Measurements from ENCODE around the gene EIF2S2.

EIF2S2 gene

GRCh38 chr20:34045294-34045693 lies 66.7 kb downstream of the EIF2S2 start:
- Histone ChIP-seq H3K27me3 (ENCODE audit: insufficient read depth, poor library complexity, severe bottlenecking) (no peaks in the 10 kb centered on the region), H3K4me3 (replicated peaks; ENCODE audit: insufficient read depth, low read length) (no peak overlapping the region), H3K27ac (replicated peaks) (no peak overlapping the region)
- no peak for DNase-seq (ENCODE audit: low read depth in 1 of 2, low spot score in 1 of 2)
- TF ChIP-seq POLR2AphosphoS5 (IDR thresholded peaks at IDR 0.05; ENCODE audit: low read depth) (no peak), SPI1 (IDR thresholded peaks at IDR 0.05; ENCODE audit: borderline replicate concordance, low read depth) (no peak), CTCF (IDR thresholded peaks at IDR 0.05; ENCODE audit: insufficient read depth, low read length) (no peak), GABPA (IDR thresholded peaks at IDR 0.05; ENCODE audit: low read depth) (no peak)
- TF ChIP-seq, protein P1, sequence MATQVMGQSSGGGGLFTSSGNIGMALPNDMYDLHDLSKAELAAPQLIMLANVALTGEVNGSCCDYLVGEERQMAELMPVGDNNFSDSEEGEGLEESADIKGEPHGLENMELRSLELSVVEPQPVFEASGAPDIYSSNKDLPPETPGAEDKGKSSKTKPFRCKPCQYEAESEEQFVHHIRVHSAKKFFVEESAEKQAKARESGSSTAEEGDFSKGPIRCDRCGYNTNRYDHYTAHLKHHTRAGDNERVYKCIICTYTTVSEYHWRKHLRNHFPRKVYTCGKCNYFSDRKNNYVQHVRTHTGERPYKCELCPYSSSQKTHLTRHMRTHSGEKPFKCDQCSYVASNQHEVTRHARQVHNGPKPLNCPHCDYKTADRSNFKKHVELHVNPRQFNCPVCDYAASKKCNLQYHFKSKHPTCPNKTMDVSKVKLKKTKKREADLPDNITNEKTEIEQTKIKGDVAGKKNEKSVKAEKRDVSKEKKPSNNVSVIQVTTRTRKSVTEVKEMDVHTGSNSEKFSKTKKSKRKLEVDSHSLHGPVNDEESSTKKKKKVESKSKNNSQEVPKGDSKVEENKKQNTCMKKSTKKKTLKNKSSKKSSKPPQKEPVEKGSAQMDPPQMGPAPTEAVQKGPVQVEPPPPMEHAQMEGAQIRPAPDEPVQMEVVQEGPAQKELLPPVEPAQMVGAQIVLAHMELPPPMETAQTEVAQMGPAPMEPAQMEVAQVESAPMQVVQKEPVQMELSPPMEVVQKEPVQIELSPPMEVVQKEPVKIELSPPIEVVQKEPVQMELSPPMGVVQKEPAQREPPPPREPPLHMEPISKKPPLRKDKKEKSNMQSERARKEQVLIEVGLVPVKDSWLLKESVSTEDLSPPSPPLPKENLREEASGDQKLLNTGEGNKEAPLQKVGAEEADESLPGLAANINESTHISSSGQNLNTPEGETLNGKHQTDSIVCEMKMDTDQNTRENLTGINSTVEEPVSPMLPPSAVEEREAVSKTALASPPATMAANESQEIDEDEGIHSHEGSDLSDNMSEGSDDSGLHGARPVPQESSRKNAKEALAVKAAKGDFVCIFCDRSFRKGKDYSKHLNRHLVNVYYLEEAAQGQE (IDR thresholded peaks at IDR 0.05; ENCODE audit: insufficient replicate concordance, low read depth), result no peak

GRCh38 chr20:34043025-34043424 lies 69.0 kb downstream of the EIF2S2 start:
- no peak for DNase-seq (ENCODE audit: low read depth in 1 of 2, low spot score in 1 of 2)
- Histone ChIP-seq H3K4me3 (replicated peaks; ENCODE audit: insufficient read depth, low read length) (no peak overlapping the region), H3K27ac (replicated peaks) (no peak overlapping the region), H3K27me3 (ENCODE audit: insufficient read depth, poor library complexity, severe bottlenecking) (no peaks in the 10 kb centered on the region)
- no peak for TF ChIP-seq GABPA (IDR thresholded peaks at IDR 0.05; ENCODE audit: low read depth)
- no peak for TF ChIP-seq CTCF (IDR thresholded peaks at IDR 0.05; ENCODE audit: insufficient read depth, low read length)

- Histone ChIP-seq H3K4me3 (replicated peaks; ENCODE audit: insufficient read depth, low read length) (no peak overlapping the region), H3K27ac (replicated peaks) (no peak overlapping the region), H3K27me3 (ENCODE audit: insufficient read depth, poor library complexity, severe bottlenecking) (no peaks in the 10 kb centered on the region)
- DNase-seq (ENCODE audit: low read depth in 1 of 2, low spot score in 1 of 2), result no peak
- no peak for TF ChIP-seq CTCF (IDR thresholded peaks at IDR 0.05; ENCODE audit: insufficient read depth, low read length)
- no peak for TF ChIP-seq POLR2AphosphoS5 (IDR thresholded peaks at IDR 0.05; ENCODE audit: low read depth)
- no peak for TF ChIP-seq GABPA (IDR thresholded peaks at IDR 0.05; ENCODE audit: low read depth)
- no peak for TF ChIP-seq SPI1 (IDR thresholded peaks at IDR 0.05; ENCODE audit: borderline replicate concordance, low read depth)
- TF ChIP-seq, protein P1 (IDR thresholded peaks at IDR 0.05; ENCODE audit: insufficient replicate concordance, low read depth), result no peak
Observed at GRCh38 chr20:34042262-34042661, 69.8 kb downstream of the EIF2S2 start.

DNA sequence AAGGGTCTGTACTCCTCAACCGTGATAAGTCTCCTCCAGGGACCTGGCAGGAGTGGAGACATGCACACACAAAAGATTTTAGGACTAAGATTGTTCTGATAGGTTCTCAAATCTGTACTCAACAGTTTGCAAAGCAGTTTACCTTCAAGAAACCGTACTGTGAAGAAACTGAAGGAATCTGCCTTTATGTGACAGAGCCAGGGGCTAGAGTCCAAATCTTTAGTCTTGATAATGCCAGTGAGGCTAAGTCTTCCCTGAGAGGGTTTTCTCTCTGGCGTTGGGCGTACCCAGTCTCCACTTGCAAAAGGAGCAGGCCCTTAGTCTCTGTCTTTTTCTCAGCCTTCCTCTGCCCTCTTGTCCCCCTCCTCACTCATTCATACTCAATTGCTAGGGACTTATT lies 70.8 kb downstream of the EIF2S2 start:
- TF ChIP-seq POLR2AphosphoS5 (IDR thresholded peaks at IDR 0.05; ENCODE audit: low read depth) (no peak), GABPA (IDR thresholded peaks at IDR 0.05; ENCODE audit: low read depth) (no peak), SPI1 (IDR thresholded peaks at IDR 0.05; ENCODE audit: borderline replicate concordance, low read depth) (no peak), CTCF (IDR thresholded peaks at IDR 0.05; ENCODE audit: insufficient read depth, low read length) (no peak)
- TF ChIP-seq, protein P1 (IDR thresholded peaks at IDR 0.05; ENCODE audit: insufficient replicate concordance, low read depth), result no peak
- no peak for DNase-seq (ENCODE audit: low read depth in 1 of 2, low spot score in 1 of 2)
- H3K4me3 ChIP-seq (replicated peaks; ENCODE audit: insufficient read depth, low read length), result no peak overlapping the region
- no peaks in the 10 kb centered on the region for H3K27me3 ChIP-seq (ENCODE audit: insufficient read depth, poor library complexity, severe bottlenecking)
- H3K27ac ChIP-seq (replicated peaks), result no peak overlapping the region
